K562 (cell line): ENCODE data around the gene FFAR1.

Experiments
- CREB1 ChIP-seq, 2 experiments: sonication (generic) in 1 of 2; formaldehyde crosslinking in 1 of 2; IDR thresholded peaks; 2 replicates each; pipeline versions ENCODE4 v1.6.1 to v1.8.0; 2012 to 2022; ENCODE audit warnings: inconsistent platforms in 1 of 2, mild to moderate bottlenecking in 1 of 2, missing genetic modification reagents in 1 of 2, moderate library complexity in 1 of 2
- SIN3A ChIP-seq, 2 experiments: fragments of 150-350 bp in 1 of 2; IDR thresholded peaks; 2 replicates each; pipeline ENCODE4 v1.6.1; 2011 to 2016; ENCODE audit warnings: borderline replicate concordance in 2 of 2, low read depth in 2 of 2, low read length in 2 of 2, mild to moderate bottlenecking in 2 of 2, moderate library complexity in 2 of 2; ENCODE audit not compliant: control insufficient read depth in 1 of 2
- SPI1 ChIP-seq: IDR thresholded peaks from 2 replicates; pipeline ENCODE4 v1.6.1; 2011; ENCODE audit warnings: low read depth, low read length, control low read depth, borderline replicate concordance
- SRF ChIP-seq, 2 experiments: fragments of 250-450, 450-650 bp in 1 of 2; sonication (Bioruptor Pico) in 1 of 2; sonication (generic) in 1 of 2; formaldehyde crosslinking; IDR thresholded peaks; 2 replicates each; pipeline versions ENCODE4 v1.5.0 to v1.5.1; 2020 to 2022; ENCODE audit warnings: mild to moderate bottlenecking in 1 of 2, missing genetic modification reagents in 1 of 2
- TRIM28 ChIP-seq: fragments of 450-650 bp; IDR thresholded peaks from 2 replicates; pipeline ENCODE4 v1.6.1; 2017
- XRCC5 ChIP-seq: fragments of 200-400 bp; formaldehyde crosslinking; IDR thresholded peaks from 2 replicates; pipeline ENCODE4 v1.6.1; 2017; ENCODE audit warnings: low read depth, mild to moderate bottlenecking, low read length
- ZNF274 ChIP-seq: IDR thresholded peaks from 2 replicates; pipeline ENCODE4 v1.6.1; 2011; ENCODE audit warnings: low read depth, mild to moderate bottlenecking, low read length, moderate library complexity, borderline replicate concordance
- ZNF518B ChIP-seq: fragments of 250-450 bp; sonication (Bioruptor Pico); IDR thresholded peaks from 2 replicates; pipeline ENCODE4 v1.5.0; 2021; ENCODE audit warnings: mild to moderate bottlenecking, moderate library complexity
- TF ChIP-seq, protein P1 (sequence below), 3 experiments: IDR thresholded peaks in 2 of 3; conservative IDR thresholded peaks in 1 of 3; 2 replicates each; pipeline ENCODE4 v1.5.1; 2011 to 2012; ENCODE audit warnings: low read length in 3 of 3, mild to moderate bottlenecking in 3 of 3, control low read depth in 2 of 3, improper control_type of control experiment in 1 of 3, inconsistent platforms in 1 of 3, low read depth in 1 of 3, mixed read lengths in 1 of 3, moderate library complexity in 1 of 3; ENCODE audit not compliant: insufficient read depth in 2 of 3

DNA sequence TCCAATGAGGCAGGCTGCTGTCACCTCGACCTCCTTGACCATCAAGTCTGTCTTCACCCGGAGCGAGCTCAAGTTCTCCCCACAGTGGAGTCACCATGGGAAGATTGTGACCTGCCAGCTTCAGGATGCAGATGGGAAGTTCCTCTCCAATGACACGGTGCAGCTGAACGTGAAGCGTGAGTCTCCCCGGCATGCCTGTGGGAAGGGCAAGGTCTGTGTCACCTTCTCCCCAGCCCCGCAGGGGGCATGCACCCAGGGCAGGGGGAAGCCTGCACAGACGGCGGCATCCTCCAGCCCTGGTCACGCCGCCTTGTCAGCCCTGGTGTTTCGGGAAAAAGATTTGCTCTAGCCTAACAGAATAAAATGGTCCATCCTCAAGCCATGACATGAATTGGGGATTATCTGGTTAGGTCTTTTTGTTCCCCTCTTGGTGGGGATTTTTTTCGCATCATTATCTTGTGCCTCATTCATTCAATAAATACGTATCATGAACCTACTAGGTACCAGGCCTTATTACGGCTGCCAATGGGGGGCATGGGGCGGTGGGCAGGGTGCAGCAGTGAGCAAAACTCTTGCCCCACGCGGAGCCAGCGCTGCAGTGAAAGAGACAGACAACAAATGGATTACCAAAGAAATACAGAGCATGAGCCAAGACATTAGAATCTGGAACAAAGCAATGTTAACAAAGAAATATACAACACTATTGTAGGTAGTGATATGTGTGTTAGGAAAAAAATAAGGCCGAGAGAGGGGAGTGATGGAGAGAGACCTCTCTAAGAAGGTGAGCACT, 11.3 kb upstream of the FFAR1 start:
- TF ChIP-seq, protein P1, sequence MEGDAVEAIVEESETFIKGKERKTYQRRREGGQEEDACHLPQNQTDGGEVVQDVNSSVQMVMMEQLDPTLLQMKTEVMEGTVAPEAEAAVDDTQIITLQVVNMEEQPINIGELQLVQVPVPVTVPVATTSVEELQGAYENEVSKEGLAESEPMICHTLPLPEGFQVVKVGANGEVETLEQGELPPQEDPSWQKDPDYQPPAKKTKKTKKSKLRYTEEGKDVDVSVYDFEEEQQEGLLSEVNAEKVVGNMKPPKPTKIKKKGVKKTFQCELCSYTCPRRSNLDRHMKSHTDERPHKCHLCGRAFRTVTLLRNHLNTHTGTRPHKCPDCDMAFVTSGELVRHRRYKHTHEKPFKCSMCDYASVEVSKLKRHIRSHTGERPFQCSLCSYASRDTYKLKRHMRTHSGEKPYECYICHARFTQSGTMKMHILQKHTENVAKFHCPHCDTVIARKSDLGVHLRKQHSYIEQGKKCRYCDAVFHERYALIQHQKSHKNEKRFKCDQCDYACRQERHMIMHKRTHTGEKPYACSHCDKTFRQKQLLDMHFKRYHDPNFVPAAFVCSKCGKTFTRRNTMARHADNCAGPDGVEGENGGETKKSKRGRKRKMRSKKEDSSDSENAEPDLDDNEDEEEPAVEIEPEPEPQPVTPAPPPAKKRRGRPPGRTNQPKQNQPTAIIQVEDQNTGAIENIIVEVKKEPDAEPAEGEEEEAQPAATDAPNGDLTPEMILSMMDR (IDR thresholded peaks at IDR 0.05 in 2 of 3, conservative IDR thresholded peaks at IDR 0.05 in 1 of 3; ENCODE audit: insufficient read depth in 2 of 3, low read depth in 1 of 3, low read length in 3 of 3) = no peak
- TF ChIP-seq CREB1 (IDR thresholded peaks at IDR 0.05) (no peak), CREB1 (CRISPR knock-in tag; IDR thresholded peaks at IDR 0.05) (no peak), SPI1 (no peak), SRF (CRISPR knock-in tag; IDR thresholded peaks at IDR 0.05) (no peak), ZNF518B (CRISPR knock-in tag) (no peak), TRIM28 (no peak), XRCC5 (no peak), SIN3A (IDR thresholded peaks at IDR 0.05; ENCODE audit: borderline replicate concordance in 2 of 2, control insufficient read depth in 1 of 2, low read depth in 2 of 2, low read length in 2 of 2) (no peak), ZNF274 (no peak)
